ENCODE data around the gene NRL.

Gene NRL

DNA sequence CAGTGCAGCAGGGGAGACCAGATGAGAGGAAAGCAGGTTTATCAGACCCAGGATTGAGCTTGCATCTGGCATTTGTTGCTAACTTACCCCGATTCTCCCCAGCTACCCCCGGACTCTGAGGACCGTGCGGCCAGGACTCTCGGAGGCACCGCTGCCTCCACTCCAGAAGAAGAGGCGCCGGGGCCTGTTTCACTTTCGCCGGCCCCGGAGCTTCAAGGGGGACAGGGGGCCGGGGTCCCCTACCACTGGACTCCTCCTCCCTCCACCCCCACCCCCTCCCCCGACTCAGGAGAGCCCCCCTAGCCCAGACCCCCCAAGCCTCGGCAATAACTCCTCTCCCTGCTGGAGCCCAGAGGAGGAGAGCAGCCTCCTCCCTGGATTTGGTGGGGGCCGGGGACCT, 49.9 kb downstream of the NRL start:
- no peak for DNase-seq

DNA sequence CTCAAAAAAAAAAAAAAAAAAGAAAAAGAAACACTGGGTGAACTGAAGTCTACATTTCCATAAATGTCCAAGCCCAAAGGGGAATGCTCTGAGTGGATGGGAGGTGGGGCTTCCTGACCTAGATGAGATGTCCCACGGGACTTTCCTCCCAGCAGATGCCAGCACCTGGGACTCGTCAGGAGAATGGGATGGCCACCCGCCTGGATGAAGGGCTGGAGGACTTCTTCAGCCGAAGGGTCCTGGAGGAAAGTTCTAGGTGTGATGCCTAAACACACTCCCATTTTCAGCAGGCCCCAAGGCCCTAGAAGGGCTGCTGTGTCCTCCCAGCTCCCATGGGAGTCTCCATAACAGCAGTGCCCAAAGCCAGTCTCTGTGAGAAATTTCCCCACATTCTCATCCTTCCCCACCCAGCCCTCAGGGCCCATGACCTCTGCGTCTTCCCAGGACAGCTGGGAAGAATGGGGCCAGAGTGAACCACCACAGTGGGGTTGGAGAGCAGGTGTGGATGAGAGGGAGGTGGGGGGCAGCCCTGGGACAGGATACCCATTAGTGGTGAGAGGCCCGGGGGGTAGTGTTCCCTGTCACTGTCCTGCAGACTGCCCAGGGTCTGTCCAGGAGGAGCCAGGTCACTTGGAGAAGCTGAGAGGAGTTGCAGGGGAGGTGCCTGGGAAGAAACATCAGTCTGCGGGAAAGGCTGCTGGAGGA, 50.5 kb downstream of the NRL start:
- DNase-seq, result no peak

DNA sequence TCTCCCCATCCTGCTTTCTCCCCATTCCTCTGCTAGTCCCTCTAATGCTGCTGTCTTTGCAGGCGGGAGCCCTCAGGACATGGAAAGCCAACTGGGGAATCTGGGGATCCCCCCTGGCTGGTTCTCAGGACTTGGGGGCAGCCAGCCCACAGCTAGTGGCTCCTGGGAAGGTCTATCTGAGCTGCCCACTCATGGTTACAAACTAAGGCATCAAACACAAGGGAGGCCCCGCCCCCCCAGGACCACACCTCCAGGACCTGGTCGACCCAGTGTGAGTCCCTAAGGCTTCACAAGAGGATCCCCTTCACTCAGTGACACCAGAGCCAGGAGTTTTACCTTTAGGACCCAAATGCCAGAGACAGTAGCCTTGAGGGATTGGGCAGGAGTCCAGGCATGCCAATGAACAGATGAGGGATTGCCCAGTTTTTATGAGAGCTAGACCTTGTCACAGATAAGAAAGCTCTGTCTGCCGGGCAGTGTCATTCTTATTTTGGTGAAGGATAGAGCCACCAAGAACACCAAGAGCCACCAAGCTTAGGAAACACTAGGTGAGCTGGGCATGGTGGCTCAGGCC, 51.4 kb downstream of the NRL start:
- DNase-seq, result no peak

DNA sequence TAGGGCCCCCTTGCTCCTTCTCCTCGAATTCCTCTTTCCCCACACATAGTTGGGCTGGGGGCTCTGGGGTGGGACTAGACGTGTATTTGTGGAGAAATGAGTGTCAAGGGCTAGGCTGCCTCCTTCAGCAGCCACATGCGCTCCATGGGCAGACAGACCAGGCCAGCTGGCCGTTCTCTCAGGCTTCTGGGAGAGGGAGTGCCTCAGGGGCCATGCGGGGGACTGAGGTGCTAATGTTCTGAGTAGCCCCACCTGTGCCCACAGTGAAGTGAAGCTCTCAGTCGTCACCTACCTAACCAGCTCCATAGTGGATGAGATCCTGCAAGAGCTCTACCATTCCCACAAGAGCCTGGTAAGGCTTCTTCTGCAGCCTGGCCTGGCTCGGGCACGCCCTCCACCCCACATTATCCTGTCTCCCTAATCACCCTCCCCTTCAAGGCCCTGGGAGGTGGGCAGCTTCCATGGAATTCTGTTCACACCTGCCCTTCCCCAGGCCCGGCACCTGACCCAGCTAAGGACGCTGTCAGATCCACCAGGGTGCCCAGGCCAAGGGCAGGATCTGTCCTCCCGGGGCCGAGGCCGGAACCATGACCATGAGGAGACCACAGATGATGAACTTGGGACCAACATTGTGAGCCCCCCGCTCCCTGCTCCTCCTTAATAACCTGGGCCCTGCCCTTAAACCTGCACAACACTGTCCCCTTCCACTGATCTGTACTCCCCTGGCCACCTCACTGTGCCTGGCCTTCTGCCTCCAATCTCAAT, 52.4 kb downstream of the NRL start:
- DNase-seq, result no peak

DNA sequence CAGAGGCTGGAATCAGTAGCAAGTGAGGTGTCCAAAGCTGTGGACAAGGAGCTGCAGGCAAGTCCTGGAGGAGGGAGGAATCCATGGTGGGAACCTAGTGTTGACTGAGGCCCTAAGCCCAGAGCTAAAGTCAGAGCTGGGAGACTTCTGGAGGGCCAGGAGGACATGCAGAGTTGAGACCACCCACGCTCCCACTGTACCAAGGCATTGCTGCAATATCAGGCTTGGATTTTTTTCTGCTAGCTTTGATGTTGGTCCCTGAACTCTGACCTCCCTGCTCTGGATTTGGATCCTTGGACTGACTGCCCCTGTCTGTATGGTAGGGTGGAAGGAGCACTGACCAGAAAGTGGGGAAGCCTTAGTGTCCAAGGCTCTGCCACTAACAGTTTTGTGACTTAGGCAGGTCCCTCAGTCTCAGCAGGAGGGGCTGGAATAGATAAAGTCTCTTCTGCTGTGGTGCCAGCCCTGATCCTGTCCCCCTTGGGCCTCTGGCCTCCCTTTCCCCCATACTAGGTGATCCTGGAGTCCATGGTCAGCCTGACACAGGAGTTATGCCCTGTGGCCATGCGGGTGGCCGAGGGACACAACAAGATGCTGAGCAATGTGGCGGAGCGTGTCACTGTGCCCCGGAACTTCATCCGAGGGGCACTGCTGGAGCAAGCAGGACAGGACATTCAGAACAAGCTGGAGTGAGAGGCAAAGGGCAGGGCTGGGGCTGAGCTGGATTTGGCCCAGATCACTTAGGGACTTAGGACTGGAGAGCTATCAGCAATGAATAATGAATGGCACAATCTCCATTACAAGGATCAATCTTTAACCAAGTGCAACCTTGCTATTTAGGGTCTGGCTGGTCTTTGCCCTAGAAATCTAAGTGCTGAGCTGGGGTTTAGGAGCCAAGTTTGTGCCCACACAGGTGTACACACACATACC, 53.5 kb downstream of the NRL start:
- no peak for DNase-seq

DNA sequence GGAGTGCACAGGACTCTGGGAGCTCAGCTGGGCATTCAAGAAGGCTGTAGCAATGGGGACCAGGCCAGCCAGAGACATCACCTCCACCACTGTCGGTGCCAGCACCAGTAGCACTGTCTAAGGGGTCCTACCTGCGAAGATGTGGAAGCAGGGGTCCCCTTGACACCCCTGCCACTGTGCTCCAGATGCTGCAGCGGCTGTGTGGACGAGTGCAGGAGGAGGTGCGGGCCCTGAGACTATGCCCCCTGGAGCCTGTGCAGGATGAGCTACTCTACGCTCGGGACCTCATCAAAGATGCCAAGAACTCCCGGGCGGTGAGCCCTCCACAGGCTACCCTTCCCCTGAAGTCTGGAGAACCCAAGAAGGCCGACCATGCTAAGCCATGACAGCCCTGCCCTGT, 54.3 kb downstream of the NRL start:
- DNase-seq, result no peak

DNA sequence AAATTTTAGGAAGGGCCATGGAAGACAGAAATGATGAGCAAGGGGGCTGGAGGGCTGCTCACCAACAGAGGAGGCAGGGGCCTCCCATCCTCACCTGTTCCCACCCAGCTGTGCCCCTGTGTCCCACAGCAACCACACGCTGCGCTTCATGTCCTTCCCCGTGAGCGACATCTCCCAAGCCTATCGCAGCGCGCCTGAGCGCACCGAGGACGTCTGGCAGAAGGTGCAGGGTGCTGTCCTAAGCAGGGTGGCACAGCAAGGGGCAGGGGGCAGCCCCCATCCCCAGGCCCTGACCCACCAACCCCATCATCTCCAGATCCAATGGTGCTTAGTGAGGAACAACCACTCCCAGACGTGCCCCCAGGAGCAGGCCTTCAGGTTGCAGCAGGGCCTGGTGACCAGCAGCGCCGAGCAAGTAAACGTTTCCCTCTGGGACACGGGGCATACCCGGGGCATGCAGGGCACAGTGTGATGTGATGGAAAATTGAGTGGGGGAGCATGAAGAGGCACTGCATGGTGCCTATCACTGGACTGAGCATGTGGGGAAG, 54.8 kb downstream of the NRL start:
- DNase-seq, result no peak

DNA sequence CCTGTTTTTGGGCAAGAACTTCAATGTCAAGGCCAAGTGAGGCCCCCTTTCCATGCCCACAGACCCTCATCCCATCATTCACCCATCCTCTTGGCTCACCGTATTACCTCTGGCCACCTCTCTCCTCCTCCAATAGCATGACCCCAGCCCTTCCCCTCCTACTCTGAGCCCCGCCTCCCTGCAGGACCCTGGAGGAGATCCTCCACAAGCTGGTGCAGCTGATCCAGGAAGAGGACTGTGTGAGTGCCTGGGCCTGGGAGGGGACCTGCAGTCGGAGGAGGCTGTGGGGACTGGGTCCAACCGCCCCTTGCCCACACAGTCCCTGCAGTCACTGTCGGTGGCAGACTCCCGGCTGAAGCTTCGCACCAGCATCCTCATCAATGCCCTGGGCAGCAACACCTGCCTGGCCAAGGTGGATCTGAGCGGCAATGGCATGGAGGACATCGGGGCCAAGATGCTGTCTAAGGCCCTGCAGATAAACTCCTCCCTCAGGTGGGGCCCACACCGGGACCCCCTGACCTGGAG, 55.7 kb downstream of the NRL start:
- DNase-seq, result no peak

DNA sequence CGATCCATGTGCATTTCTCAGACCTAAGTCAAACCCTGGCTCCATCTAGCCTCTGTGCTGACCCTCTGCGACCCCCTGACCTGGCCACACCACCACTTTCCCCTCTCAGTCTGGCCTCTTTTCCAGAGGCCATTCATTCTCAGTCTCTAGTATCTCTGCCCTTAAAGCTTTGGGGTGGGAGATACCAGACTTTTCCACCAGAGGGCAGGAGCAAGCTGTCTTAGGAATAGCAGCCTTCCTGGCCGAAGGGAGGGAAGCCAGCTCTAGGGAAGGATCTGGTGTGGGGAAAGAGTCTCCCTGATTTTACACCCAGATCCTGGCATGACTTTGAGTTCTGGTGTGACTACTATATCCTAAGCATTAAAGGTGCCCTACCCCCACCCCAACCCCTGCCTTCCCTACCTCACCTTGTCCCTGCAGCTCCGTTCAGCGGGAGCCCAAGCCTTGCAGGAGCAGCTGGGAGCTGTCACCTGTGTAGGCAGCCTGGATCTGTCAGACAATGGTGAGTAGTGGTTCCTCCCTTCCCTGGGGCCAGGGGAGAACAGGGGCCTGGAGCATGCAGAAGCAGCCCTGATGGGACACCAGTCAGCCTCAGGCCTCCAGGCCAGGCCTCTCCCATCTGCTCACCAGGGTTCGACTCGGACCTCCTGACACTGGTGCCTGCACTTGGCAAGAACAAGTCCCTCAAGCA, 56.3 kb downstream of the NRL start:
- DNase-seq, result peak; percentile 73

DNA sequence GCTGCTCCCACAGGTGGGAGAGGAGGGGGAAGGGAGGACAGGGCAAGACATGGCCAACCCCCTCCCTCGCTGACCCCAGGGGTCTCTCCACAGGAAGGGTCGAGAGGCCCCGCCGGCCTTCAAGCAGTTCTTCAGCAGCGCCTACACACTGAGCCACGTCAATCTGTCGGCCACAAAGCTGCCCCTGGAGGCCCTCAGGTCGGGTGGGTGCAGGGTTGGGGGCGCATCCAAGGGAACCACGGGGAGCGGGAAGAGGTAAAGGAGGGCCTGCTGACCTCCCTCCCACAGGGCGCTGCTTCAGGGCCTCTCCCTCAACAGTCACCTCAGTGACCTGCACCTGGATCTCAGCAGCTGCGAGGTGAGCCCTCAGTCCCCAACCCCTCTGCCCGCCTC, 56.9 kb downstream of the NRL start:
- no peak for DNase-seq

DNA sequence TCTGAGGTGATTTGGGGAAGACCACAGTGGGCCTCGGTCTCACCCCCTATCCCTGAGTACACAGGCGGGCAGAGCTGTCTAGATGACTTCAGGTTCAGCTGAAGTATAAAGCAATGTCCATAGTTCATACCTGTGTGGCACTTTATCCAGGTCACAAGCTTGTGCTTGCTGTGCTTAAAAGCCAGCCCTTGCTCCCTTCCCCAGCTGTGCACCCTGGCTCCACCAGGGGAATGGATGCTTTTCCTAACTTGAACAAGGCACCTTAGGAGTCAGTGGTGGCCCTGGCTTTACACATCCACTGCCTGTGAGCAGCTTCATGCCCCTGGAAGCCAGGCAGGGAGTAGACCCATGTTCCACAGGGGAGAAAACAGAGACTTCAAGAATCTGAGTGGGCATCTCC, 57.5 kb downstream of the NRL start:
- no peak for DNase-seq

DNA sequence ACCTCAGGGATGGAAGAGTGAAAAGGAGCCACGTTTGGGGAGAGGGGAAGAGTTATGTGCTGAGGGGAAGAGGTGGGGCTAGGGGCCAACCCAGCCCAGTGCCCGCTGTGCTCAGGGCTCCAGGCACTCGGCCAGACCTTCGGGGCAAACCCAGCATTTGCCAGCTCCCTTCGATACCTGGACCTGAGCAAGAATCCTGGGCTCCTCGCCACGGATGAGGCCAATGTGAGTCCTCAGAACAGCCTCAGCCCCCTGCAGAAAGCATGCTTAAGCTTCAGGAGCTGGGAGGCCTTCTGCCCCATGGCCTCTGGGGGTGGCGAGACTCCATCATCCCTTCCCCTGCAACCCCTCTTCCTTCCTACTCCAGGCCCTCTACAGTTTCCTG, 58.0 kb downstream of the NRL start:
- DNase-seq, result no peak

DNA sequence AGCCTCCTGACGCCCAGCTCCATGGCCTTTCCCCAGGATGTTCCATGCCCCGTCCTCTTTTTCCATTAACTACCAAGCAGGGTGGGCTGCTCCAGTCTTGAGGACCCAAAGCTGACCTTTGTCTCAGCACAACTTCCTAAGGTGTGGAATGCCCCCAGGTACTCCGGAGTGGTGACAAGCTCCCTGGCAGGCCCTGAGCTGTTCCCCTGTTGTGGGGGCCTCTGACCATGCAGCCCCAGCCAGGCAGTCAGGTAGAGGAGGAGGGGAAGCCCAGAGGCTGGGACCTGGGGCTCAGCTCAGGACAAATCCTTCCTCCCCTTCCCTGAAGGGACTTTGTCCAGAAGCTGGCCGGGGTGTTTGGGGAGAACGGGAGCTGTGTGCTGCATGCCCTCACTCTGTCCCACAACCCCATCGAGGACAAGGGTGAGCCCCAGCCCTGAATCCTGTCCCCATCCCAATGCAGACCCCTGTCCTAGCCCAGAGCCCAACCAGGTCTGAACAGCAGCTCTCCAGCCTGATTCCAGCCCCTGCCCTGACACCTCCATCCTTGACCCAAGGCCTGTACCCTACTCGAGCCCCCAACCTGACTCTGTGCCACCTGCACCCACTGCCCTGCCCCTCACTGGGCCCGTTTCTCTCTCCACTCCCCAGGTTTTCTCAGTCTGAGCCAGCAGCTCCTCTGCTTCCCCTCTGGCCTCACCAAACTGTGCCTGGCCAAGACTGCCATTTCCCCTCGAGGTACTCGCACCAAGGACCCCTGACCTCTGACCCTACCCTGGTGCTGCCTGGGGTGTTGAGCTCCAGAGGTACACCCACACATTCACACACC, 58.6 kb downstream of the NRL start:
- no peak for DNase-seq

DNA sequence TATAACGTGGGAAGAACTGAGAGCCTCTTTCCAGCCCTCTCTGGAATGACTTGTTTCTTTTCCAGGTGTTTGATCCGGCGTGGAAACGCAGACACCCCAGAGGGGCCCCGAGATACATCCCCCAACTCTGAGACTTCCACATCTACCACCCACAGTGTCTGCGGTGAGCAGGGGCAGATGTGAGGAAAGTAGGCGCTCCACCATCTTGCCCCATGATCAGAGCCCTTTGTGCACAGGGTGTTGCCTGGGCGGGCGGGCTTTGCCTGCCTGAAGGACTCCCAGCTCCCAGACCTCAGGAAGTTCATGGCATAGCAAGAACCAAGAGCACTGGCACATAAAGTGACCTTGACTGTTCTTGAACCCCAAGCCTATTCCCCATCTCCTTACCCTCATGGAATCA, 60.1 kb downstream of the NRL start:
- DNase-seq, result no peak

DNA sequence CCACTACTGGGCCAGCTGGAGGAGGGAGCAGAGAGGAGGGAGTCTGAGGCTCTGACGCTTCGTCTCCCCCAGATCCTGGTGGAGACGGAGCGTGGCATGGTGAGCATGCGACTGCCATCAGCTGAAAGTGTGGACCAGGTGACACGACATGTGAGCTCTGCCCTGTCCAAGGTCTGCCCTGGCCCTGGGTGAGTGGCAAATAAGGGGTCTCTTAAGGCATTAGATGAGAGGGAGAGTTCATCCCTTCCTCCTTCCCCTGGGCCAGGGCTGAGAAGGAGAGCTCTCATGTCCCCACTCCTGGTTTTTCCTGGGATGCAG, 60.5 kb downstream of the NRL start:
- DNase-seq, result no peak

DNA sequence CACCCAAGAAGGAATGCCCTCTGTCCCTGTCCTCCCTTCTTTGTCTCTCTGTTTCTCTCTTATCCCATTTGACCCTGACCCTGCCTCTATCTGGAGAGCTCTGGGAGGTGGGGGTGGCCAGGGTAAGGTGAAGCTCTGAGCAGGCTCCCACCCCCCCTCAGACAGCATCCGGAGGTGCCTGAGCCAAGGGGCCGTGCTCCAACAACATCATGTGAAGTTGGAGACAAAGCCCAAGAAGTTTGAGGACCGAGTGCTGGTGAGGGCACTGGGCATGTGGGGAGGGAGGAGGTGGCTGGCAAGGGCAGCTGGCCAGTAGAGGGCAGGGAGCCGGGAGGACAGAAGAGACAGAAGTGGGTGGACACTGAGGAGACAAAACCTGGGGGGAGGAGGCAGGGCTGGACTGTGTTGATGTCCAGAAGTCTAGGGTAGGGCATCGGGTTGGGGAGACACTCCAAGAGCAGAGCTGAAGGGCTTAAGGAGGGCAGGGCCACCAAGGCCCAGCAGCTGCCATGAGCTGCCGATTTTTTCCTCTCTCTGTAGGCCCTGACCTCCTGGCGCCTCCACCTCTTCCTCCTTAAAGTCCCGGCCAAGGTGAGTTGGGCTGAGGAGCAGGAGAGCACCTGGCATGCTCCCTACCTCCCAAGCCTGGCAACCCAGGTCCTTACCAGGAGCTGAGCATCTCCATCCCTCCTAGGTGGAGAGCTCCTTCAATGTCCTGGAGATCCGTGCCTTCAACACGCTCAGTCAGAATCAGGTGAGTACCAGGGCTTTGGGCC, 61.0 kb downstream of the NRL start:
- no peak for DNase-seq

DNA sequence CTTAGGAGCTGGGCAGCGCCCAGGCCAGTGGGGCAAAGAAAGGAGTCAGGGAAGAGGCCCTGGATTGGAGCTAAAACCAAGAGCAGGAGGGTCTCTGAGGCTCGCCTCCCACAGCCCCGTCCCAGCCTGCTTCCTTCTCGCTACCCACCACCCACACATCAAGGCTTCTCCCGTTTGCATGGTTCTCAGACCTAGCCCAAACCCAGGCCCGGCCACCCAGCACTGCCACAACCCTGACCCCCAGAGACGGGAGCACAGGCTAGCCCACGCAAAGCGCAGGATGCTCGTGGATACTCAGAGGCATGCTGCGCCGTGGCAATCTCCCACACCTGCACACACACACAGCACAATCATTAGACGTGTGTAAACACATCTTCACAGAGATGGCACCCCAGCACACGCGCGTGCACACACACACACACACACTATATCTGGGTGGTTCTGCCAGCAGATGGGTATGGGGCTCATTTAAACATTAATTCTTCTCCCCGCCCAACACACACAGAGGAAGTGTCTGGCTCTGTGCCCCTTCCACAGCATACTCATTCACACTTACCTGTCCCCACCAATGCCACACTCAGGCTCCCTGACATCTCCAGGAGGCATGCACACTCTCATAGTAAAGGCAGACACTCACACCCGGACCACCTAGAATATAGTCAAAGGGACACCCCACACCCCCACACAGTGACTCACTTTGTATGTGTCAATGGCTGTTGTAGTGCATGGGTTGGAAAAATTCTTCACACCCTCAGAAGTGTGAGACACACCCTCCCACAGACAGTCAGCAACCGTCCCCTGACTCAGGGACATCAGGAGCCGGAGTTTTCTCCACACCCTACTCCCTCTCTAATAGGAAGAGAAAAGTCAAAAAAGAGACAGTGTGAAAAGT, 61.8 kb downstream of the NRL start:
- no peak for DNase-seq

DNA sequence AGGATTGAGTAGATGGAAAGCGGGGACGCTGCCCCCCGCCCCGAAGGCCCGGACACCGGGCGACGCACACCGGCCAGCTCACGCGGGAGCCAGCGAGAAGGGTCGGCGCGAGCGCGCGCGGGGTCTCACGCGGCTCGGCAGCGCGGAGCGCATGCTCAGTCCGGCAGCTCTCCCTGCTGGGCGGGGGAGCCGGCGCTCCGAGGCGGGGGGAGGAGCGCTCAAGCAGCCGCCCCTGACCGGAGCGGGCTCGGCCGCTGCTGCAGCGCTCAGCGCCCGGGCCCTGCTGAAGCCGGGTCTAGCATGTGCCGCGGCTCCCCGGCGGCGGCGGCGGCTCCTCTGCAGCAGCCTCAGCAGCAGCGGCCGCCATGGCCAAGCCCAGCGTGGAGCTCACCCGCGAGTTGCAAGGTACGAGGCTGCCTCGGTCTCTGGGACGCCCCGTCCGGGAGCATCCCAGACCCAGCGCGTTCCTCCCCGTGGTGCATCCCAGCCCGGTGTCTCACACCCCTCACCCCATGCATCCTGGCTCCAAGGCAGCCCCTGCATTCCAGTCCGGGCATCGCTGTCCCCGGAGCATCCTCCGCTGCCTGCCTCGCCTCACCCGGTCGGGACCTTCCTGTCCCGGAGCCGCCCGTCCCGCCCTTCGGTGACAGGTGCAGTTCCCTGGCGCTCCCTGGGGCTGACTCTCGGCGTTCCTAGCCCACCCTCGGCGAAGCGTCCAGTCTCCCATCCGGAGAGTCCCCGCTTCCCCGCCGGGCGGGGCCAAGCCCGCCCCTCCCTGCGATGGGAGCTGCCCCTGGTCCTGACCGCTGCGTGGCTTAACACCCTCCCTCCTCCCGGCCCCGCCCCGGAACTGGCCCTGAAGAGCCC, 62.7 kb downstream of the NRL start, which contains the start of gene CARMIL3:
CARMIL3 (plus strand) TSS at position 221 of the 867 bp plus-strand sequence; CDS start at position 366, 145 bp downstream.
- DNase-seq, result peak; percentile 80

Data from NCI-H345 (cell line).